ENCODE results near the gene CD40LG. TPM values are rescaled to one million over a fixed set of nuclear protein-coding genes. Genes with fewer than 3 reads are reported as not detected.

The CD40LG gene
- total RNA-seq, result under 1 TPM in 1 of 2 experiments, not detected in 1; 0.19 TPM
- under 1 TPM; 0.10 to 0.22 (median 0.17) TPM for polyA plus RNA-seq
- 0.35 to 3.5 (median 2.2) reads per million in 6 experiments for total RNA-seq

DNA sequence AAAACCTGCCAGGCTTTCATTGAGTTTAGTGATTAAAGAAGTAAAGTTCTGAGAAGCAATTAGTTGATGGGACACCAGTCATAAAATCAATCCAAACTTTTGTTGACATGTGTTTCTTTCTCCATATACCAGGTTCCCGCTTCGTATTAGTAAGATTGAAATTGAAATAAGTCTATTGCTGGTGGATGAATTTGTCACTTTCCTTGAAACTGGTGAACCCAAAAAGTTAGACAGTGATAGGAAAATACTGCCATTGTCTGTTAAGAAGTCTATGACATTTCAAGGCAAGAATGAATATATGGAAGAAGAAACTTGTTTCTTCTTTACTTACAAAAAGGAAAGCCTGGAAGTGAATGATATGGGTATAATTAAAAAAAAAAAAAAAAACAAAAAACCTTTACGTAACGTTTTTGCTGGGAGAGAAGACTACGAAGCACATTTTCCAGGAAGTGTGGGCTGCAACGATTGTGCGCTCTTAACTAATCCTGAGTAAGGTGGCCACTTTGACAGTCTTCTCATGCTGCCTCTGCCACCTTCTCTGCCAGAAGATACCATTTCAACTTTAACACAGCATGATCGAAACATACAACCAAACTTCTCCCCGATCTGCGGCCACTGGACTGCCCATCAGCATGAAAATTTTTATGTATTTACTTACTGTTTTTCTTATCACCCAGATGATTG lies at the start of gene CD40LG:
CD40LG (plus strand) TSS at position 482 of the 684 bp plus-strand sequence; CDS start at position 573, 91 bp downstream.
- Mint-ChIP-seq H3K36me3 (peaks cover 0 to 2% (median 0%) of the 10 kb centered on the region in 3 donors), H3K27me3 (no peaks in the 10 kb centered on the region), H3K27ac (peak within 1 kb of the TSS in 5 of 10 donors; percentile 9 to 74 (median 25)), H3K9me3 (peaks cover 0 to 15% (median 0%) of the 10 kb centered on the region in 9 donors), H3K4me1 (peaks cover 15 to 40% (median 34%) of the 10 kb centered on the region in 4 donors), H3K4me3 (peak within 1 kb of the TSS in 4 of 10 donors; percentile 36 to 77 (median 53))
- DNase-seq (no peak), ATAC-seq (no peak)
- POLR2A ChIA-PET, result no interaction called here

DNA sequence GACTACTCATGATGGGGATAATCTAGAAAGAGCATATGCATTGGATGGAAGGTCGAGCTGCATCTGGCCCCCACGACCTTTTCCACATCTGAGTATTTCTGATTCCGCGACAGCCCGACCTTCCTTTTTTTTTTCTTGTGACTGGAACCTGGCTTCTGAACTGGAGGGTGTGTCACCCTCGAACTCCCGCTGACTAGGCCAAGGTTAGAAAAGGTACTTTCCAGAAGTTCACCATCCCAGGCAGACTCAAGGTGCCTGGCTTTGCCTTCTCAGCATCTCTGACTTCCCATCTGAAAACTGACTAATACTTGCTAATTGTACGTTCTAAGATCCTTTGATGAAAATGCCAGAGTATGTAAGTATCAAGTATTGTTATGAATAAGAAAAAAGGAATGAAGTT lies 49.3 kb upstream of the CD40LG start:
- H3K27me3 Mint-ChIP-seq, result no peaks in the 10 kb centered on the region
- H3K4me3 Mint-ChIP-seq, result no peak overlapping the region
- H3K27ac Mint-ChIP-seq, result peak overlapping the region in 1 of 10 donors; percentile 12
- H3K4me1 Mint-ChIP-seq, result peaks cover 0 to 10% (median 1%) of the 10 kb centered on the region in 4 donors
- no peaks in the 10 kb centered on the region for H3K36me3 Mint-ChIP-seq
- POLR2A ChIA-PET, result interaction anchor here (1.5 kb wide), 1 partner anchor 10 kb away, joined by 3 read pairs; no protein-coding TSS in a partner anchor
- DNase-seq, result no peak
- no peak for ATAC-seq
- H3K9me3 Mint-ChIP-seq, result no peaks in the 10 kb centered on the region

DNA sequence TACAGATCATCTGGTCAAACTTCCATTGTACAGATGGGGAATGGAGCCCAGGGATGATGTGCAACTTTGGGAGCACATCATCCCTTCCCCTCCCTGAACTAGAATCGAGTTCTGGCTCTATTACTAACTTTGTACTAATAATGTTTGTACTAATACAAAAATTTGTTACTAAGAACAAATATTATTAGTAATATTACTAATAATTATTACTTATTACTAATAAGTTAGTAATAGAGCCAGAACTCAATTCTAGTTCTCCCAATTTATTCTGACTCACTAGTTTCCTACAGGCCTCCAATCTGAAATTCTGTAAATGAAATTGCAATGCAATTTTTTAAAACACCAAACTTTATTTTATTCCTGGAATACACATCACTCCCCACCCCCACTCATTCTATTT lies 47.9 kb upstream of the CD40LG start:
- no peak overlapping the region for H3K4me3 Mint-ChIP-seq
- POLR2A ChIA-PET, result no interaction called here
- H3K9me3 Mint-ChIP-seq, result no peaks in the 10 kb centered on the region
- H3K27ac Mint-ChIP-seq, result no peak overlapping the region
- no peaks in the 10 kb centered on the region for H3K27me3 Mint-ChIP-seq
- DNase-seq, result no peak
- peaks cover 0 to 11% (median 1%) of the 10 kb centered on the region in 4 donors for H3K4me1 Mint-ChIP-seq
- no peak for ATAC-seq
- no peaks in the 10 kb centered on the region for H3K36me3 Mint-ChIP-seq

DNA sequence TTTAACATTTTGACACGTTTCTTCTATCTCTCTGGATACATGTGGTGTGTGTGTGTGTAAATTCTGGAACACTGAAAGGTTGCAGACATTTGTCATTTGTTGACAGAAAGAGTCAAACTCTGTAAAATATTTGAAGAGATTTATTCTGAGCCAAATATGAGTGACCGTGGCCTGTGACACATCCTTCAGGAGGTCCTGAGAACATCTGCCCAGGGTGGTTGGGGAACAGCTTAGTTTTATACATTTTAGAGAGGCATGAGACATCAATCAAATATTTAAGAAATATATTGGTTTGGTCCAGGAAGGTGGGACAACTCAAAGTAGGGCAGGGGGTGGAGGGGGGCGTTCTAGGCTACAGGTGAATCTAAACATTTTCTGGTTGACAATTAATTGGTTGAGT lies 40.7 kb upstream of the CD40LG start:
- POLR2A ChIA-PET, result no interaction called here
- ATAC-seq, result no peak
- Mint-ChIP-seq H3K27ac (peak overlapping the region in 1 of 10 donors; percentile 90), H3K4me1 (peaks cover 6 to 32% (median 23%) of the 10 kb centered on the region in 4 donors), H3K27me3 (no peaks in the 10 kb centered on the region), H3K36me3 (peaks cover 0 to 3% (median 0%) of the 10 kb centered on the region in 3 donors), H3K4me3 (no peak overlapping the region), H3K9me3 (peaks cover 0 to 2% (median 0%) of the 10 kb centered on the region in 9 donors)
- DNase-seq, result no peak

DNA sequence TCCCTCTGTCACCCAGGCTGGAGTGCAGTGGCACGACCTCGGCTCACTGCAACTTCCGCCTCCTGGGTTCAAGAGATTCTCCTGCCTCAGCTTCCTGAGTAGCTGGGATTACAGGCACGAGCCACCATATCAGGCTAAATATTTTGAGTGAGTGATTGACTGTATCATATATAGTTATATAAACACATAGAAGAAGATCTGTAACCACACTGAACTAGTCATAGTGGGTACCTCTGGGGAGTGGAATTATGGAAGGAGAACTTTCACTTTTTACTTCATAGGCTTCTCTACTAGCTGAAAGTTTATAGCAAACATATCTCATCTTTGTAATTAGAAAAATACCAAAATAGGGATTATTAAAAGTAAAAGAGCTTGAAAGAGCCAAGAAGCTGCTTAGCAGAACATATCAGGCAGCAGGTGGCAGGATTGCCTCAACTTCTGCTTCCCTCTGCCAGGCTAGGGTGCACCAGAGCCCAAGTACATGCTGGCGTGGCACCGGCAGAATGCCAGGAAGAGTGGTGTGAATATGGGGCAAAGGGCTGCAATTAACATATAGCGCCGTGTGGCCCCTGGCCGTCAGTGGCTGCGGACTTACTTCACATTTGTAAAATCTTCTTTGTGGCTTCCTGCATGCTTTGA lies 39.5 kb upstream of the CD40LG start:
- Mint-ChIP-seq H3K4me3 (peak overlapping the region in 2 of 10 donors; percentile 9 to 41), H3K9me3 (peaks cover 0 to 2% (median 0%) of the 10 kb centered on the region in 9 donors), H3K27ac (peak overlapping the region in 7 of 10 donors; percentile 6 to 79 (median 38)), H3K4me1 (peaks cover 6 to 30% (median 23%) of the 10 kb centered on the region in 4 donors), H3K36me3 (peaks cover 0 to 3% (median 0%) of the 10 kb centered on the region in 3 donors), H3K27me3 (no peaks in the 10 kb centered on the region)
- ATAC-seq, result peak; percentile 71 to 77
- POLR2A ChIA-PET, result interaction anchor here (0.9 to 2.7 kb wide), 3 partner anchors 10 to 272 kb away, joined by 3 to 12 read pairs (median 4); partner anchors contain the start of gene RBMX
- peak in 9 of 10 donors; percentile 15 to 77 (median 53) for DNase-seq

DNA sequence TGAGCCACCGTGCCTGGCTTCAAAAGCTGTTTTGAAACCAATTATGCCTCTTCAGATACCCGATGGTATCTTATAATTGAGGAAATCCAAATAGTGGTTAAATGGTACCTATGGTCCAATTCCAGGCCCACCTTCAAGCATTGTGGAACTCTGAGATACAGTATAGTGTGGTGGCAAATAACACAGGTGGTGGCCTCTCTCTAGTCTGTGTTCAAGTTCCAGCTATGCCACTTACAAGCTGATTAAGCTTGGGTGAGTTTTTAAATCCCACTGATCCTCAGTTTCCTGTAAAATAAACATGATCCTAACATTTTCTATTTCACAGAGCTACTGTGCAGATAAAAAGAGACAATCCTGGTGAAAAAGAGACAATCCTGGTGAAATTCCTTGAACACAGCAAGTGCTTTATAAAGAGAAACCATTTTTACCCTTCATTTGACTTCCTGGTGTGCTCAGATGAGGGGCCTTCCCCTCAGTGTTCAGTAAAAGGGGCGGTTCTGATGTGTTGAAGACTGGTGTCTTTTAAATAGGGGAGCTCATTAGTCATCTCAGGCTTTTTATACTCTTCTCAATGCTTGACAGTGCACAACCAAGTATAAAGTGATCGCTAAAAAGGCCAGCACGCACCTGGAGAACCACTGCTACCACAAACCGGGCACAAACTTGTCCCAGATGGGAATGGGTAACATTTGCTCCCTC lies 30.8 kb upstream of the CD40LG start:
- Mint-ChIP-seq H3K9me3 (peaks cover 0 to 2% (median 0%) of the 10 kb centered on the region in 9 donors), H3K36me3 (no peaks in the 10 kb centered on the region), H3K27ac (peak overlapping the region in 9 of 10 donors; percentile 78 to 94 (median 88)), H3K27me3 (no peaks in the 10 kb centered on the region), H3K4me3 (peak overlapping the region in 7 of 10 donors; percentile 15 to 72 (median 43)), H3K4me1 (peaks cover 7 to 49% (median 29%) of the 10 kb centered on the region in 4 donors)
- DNase-seq (peak in 5 of 10 donors; percentile 3 to 43 (median 21)), ATAC-seq (peak; percentile 96 to 98)
- POLR2A ChIA-PET, result interaction anchor here (0.6 to 3.0 kb wide), 7 partner anchors 11 to 263 kb away, joined by 3 to 20 read pairs (median 4); partner anchors contain the start of gene RBMX

DNA sequence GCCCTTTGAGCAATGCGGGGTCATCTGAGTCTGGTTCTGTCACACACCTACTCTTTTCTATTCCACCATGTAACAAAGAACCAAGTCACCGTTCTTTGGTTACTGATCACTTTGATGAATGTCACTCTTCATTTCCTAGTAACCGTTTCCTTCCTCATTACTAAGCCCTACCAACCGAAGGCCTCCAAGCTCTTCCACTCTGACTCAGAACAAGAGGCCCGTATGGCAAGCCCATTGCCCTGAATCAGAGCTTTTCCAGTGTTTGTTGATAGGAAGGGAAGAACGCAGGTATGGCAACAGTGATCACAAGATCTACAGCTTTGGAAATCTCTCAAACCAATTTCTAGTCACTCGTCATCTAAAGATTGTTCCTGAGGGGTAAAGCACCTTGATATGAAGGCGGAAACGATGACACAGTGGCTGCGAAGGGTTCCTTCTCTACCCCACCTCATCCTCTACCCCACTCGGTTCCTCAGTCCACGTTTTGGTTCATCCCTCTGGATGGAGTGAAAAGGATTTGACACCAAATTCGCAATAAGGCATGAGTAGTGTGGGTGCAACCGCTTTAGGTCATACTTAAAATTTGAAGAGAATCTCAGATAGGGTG lies 28.0 kb upstream of the CD40LG start:
- Mint-ChIP-seq H3K36me3 (no peaks in the 10 kb centered on the region), H3K9me3 (peaks cover 0 to 7% (median 0%) of the 10 kb centered on the region in 9 donors), H3K4me1 (peaks cover 19 to 71% (median 47%) of the 10 kb centered on the region in 4 donors), H3K27ac (peak overlapping the region in 4 of 10 donors; percentile 6 to 65 (median 46)), H3K27me3 (no peaks in the 10 kb centered on the region), H3K4me3 (peak overlapping the region in 1 of 10 donors; percentile 7)
- no peak for DNase-seq
- peak; percentile 28 to 33 for ATAC-seq
- POLR2A ChIA-PET, result no interaction called here

DNA sequence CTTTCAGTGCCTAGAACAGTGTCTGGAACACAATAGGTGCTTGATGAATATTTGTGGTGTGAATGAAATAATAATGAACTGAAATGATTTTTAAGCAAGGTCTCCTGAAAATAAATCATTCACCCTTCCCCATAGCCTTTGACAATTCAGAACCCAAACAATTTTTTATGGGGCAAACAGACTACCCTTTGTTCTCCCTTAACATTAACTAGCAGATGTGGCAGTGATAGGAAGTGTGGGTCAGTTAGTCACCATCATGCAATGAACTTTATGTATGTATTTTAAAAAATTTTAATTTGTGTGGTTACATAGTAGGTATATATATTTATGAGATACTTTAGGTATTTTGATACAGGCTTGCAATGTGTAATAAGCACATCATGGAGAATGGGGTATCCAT lies 27.2 kb upstream of the CD40LG start:
- no peaks in the 10 kb centered on the region for H3K27me3 Mint-ChIP-seq
- ATAC-seq (no peak), DNase-seq (no peak)
- peaks cover 19 to 75% (median 48%) of the 10 kb centered on the region in 4 donors for H3K4me1 Mint-ChIP-seq
- H3K36me3 Mint-ChIP-seq, result no peaks in the 10 kb centered on the region
- no peak overlapping the region for H3K27ac Mint-ChIP-seq
- H3K9me3 Mint-ChIP-seq, result peaks cover 0 to 7% (median 0%) of the 10 kb centered on the region in 9 donors
- POLR2A ChIA-PET, result no interaction called here
- no peak overlapping the region for H3K4me3 Mint-ChIP-seq

DNA sequence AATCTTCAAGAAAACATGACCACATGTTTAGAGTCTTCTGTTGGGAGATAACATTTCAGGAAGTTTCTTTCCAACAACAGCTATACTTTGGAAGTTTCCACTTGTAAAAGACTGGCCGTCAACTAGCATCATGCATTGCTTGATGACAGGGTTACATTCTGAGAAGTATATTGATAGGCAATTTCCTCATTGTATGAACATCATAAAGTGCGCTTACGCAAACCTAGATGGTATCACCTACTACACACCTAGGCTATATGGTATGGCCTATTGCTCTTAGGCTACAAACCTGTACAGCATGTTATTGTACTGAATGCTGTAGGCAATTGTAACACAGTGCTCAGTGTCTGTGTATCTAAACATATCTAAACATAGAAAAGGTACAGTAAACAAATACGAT lies 25.4 kb upstream of the CD40LG start:
- ATAC-seq (no peak), DNase-seq (no peak)
- Mint-ChIP-seq H3K4me1 (peaks cover 22 to 79% (median 61%) of the 10 kb centered on the region in 4 donors), H3K9me3 (peaks cover 0 to 7% (median 0%) of the 10 kb centered on the region in 9 donors), H3K4me3 (no peak overlapping the region), H3K36me3 (no peaks in the 10 kb centered on the region), H3K27me3 (no peaks in the 10 kb centered on the region), H3K27ac (no peak overlapping the region)
- POLR2A ChIA-PET, result no interaction called here

DNA sequence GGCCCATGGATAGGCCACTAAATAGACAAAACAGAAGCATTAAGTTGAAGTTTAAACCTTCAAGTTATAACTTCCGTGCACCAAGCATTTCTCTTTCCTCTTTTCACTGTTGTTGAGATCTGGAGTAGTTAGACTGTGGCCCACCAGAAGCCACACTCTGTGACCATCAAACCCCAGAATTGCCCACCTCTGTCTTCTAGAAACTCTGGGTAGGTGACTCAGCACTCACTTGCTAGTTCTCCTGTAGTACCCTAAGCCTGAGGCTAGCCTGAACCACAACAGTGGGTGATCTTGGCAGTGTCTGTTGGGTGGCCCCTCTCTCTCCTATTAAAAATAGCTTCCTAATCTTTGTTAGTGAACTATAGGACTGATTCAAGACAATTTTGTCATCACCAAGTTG lies 24.6 kb upstream of the CD40LG start:
- ATAC-seq (no peak), DNase-seq (no peak)
- Mint-ChIP-seq H3K4me1 (peaks cover 23 to 79% (median 65%) of the 10 kb centered on the region in 4 donors), H3K9me3 (peaks cover 0 to 7% (median 0%) of the 10 kb centered on the region in 9 donors), H3K4me3 (peak overlapping the region in 1 of 10 donors; percentile 27), H3K27ac (peak overlapping the region in 3 of 10 donors; percentile 35 to 83 (median 43)), H3K27me3 (no peaks in the 10 kb centered on the region), H3K36me3 (no peaks in the 10 kb centered on the region)
- POLR2A ChIA-PET, result no interaction called here

DNA sequence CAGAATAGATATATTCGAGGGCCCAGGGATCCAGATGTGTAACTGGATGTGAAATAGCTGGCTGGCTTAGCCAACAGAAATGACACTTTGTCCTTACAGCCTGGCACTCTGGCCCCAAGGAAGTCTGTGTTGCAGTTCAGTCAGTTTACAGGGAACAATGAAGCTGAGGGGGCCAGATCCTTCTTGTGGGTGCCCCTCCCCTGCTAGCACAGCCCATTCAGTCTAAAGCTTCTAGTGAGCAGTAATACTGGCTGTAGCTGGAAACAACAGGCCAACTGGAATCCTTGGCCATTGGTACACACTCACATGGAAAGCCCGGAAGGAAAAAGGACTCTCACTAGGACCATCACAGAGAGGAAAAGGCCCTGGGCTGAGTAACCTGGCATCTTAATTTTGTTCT lies 22.7 kb upstream of the CD40LG start:
- Mint-ChIP-seq H3K4me1 (peaks cover 24 to 81% (median 66%) of the 10 kb centered on the region in 4 donors), H3K27me3 (no peaks in the 10 kb centered on the region), H3K4me3 (no peak overlapping the region), H3K27ac (peak overlapping the region in 1 of 10 donors; percentile 68), H3K9me3 (peaks cover 0 to 7% (median 0%) of the 10 kb centered on the region in 9 donors), H3K36me3 (no peaks in the 10 kb centered on the region)
- DNase-seq (no peak), ATAC-seq (no peak)
- POLR2A ChIA-PET, result interaction anchor here (0.6 kb wide), 1 partner anchor 19 kb away, joined by 3 read pairs; no protein-coding TSS in a partner anchor

DNA sequence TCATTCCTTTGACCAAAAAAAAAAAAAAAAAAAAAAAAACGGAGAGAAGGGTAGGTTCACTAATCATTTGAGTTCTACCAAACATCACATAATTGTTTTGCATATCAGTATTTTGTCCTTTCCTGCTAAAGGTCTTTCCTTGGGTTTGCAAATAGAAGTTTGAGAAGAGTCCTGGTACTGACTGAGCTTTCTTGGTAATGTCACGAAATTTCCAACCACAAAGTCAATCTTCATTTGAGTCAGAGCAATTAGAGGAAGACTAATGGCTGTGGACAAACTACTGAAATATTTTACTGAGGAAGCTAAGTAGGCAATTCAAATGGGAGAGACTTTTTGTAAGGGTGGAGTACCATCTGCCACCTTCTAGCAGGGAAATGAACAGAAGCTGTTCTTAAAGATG lies 21.7 kb upstream of the CD40LG start:
- Mint-ChIP-seq H3K27ac (peak overlapping the region in 7 of 10 donors; percentile 13 to 81 (median 48)), H3K36me3 (no peaks in the 10 kb centered on the region), H3K4me3 (peak overlapping the region in 5 of 10 donors; percentile 0 to 76 (median 50)), H3K4me1 (peaks cover 28 to 91% (median 75%) of the 10 kb centered on the region in 4 donors), H3K9me3 (peaks cover 0 to 7% (median 0%) of the 10 kb centered on the region in 9 donors), H3K27me3 (no peaks in the 10 kb centered on the region)
- ATAC-seq (no peak), DNase-seq (no peak)
- POLR2A ChIA-PET, result interaction anchor here (0.7 to 3.6 kb wide), 3 partner anchors 9 to 33 kb away, joined by 3 to 20 read pairs (median 6); no protein-coding TSS in a partner anchor
